CD4-positive, alpha-beta memory T cell (primary cell): ENCODE data around the gene PNPLA7. TPM values are rescaled to one million over a fixed set of nuclear protein-coding genes. Genes with fewer than 3 reads are reported as not detected.

Experiments used
- CTCF ChIA-PET: fragments of 350-600 bp; sonication (Branson Sonifier 250); formaldehyde crosslinking; loops from one replicate; lab custom pipeline; 2021; ENCODE audit warnings: inconsistent platforms; ENCODE audit not compliant: partially characterized antibody; lab: Charles Lee
- POLR2A ChIA-PET: fragments of 350-600 bp; sonication (Branson Sonifier 250); formaldehyde crosslinking; loops from one replicate; lab custom pipeline; 2021; ENCODE audit not compliant: partially characterized antibody; lab: Charles Lee
- DNase-seq, 5 donors: peaks; one replicate each; pipeline versions ENCODE4 v3.0.0 to v3.0.0-alpha.2; 2020 to 2022; ENCODE audit warnings: mixed read lengths in 1 of 5
- H3K27ac ChIP-seq: one replicate; pipeline ENCODE4 v1.7.0; 2013; ENCODE audit warnings: low read depth, low read length
- H3K27me3 ChIP-seq: 2 replicates; pipeline ENCODE4 v1.7.0; 2013; ENCODE audit warnings: mild to moderate bottlenecking, low read length, moderate library complexity; ENCODE audit not compliant: insufficient read depth
- H3K36me3 ChIP-seq: 2 replicates; pipeline ENCODE4 v1.7.0; 2013; ENCODE audit warnings: mild to moderate bottlenecking, low read length, moderate library complexity; ENCODE audit not compliant: insufficient read depth
- H3K4me1 ChIP-seq: 2 replicates; pipeline ENCODE4 v1.7.0; 2013; ENCODE audit warnings: mild to moderate bottlenecking, low read length, moderate library complexity; ENCODE audit not compliant: insufficient read depth
- H3K4me3 ChIP-seq, 2 donors: one replicate each; pipeline ENCODE4 v1.7.0; 2013; ENCODE audit warnings: low read length in 2 of 2, mild to moderate bottlenecking in 1 of 2
- H3K9me3 ChIP-seq, 2 donors: one replicate each; pipeline ENCODE4 v1.7.0; 2013; ENCODE audit warnings: low read length in 2 of 2, control low read depth in 1 of 2; ENCODE audit not compliant: control insufficient read depth in 1 of 2
- H3K27ac Mint-ChIP-seq, 7 donors: one replicate each; pipeline ENCODE4 v1.8.0; 2020 to 2021; ENCODE audit warnings: mixed read lengths in 7 of 7, mild to moderate bottlenecking in 6 of 7, inconsistent platforms in 3 of 7, moderate library complexity in 3 of 7
- H3K27me3 Mint-ChIP-seq, 2 donors: one replicate each; pipeline ENCODE4 v1.8.0; 2020 to 2021; ENCODE audit warnings: mixed read lengths in 2 of 2
- H3K36me3 Mint-ChIP-seq, 2 donors: one replicate each; pipeline ENCODE4 v1.8.0; 2020 to 2021; ENCODE audit warnings: mixed read lengths in 2 of 2, inconsistent platforms in 1 of 2, mild to moderate bottlenecking in 1 of 2
- H3K4me1 Mint-ChIP-seq, 4 donors: one replicate each; pipeline ENCODE4 v1.8.0; 2020 to 2021; ENCODE audit warnings: mixed read lengths in 4 of 4, mild to moderate bottlenecking in 1 of 4
- H3K4me3 Mint-ChIP-seq, 8 donors: one replicate each; pipeline ENCODE4 v1.8.0; 2020 to 2021; ENCODE audit warnings: mixed read lengths in 8 of 8, mild to moderate bottlenecking in 7 of 8, moderate library complexity in 6 of 8, inconsistent platforms in 3 of 8
- H3K9me3 Mint-ChIP-seq, 8 donors: one replicate each; pipeline ENCODE4 v1.8.0; 2020 to 2021; ENCODE audit warnings: mixed read lengths in 8 of 8, mild to moderate bottlenecking in 5 of 8, inconsistent platforms in 3 of 8, moderate library complexity in 1 of 8
- intact Hi-C: fragments of 100-400 bp; cut with micrococcal nuclease; formaldehyde crosslinking; loops from one replicate; pipeline ENCODE4 v1.15.1; 2023
- polyA plus RNA-seq, 2 donors: library from polyadenylated mRNA; unstranded; fragments of 300-500 nt; fragmentation: Illumina TruSeq; gene quantifications; one replicate each; pipeline ENCODE4 v1.2.3, GENCODE V29; 2021
- total RNA-seq, 2 experiments: library from RNA; stranded (reverse); gene quantifications; one replicate each; pipeline ENCODE4 v1.2.3, GENCODE V29; 2021

The PNPLA7 gene
- total and polyA plus RNA-seq, 4 experiments from 2014 or later, result 0.98 to 15.7 (median 15.5) TPM; not detected in 1

DNA sequence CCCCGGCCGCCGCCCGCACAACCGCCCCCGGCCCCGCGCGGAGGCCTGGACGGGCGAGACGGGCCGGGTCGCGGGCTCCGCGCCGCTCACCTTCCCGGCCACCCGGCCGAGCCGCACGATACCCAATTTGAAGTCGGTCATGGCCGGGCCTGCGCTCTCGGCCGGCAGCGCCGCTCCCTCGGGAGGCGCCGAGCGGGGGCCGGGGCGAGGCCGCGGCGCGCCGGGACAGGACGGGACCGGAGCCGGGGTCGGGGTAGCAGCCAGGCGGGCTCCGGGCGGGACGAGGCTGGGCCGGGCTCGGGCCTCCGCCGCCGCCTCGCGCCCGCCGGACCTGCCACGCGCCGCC lies 39.9 kb upstream of the PNPLA7 start:
- H3K27ac Mint-ChIP-seq, result no peak overlapping the region
- H3K4me3 ChIP-seq, result no peak overlapping the region
- H3K4me3 Mint-ChIP-seq, result no peak overlapping the region

DNA sequence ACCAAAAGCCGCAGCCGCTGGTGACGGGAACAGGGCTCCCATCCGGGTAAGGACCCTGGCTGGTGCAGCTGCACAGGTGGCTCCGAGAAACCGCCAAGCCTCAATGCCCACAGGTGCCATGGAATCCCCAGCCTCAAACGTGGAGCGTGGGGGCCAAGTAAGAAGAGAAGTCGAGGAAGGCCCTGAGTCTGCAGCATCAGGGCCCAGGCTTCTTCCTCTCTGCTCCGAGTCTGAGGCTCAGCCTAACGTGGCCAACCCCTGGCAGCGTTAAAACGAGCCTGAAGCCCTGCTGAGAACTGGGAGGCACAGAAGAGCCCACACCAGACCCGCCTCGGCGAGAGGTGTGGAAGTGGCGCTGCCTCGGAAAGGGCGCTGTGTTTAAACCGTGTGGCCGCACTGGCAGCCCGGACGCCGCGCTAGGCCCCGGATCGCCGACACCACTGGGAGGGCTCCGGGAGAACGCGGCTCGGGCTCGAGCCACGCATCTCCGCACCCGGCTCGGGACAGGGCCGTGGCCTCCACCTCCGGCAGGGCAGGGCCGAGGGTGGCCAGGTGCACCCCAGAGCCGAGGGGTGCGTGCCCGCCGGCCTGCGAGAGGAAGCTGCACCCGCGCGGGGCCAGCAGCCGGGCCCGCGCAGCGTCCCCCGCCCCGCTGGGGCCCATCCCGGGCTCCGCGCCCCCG lies 39.4 kb upstream of the PNPLA7 start:
- Histone ChIP-seq H3K27ac (peak overlapping the region; percentile 31), H3K36me3 (peaks cover 13% of the 10 kb centered on the region), H3K4me1 (peaks cover 21% of the 10 kb centered on the region), H3K27me3 (no peaks in the 10 kb centered on the region), H3K4me3 (peak overlapping the region in 1 of 2 donors; percentile 52), H3K9me3 (no peaks in the 10 kb centered on the region)
- peaks cover 5 to 24% (median 15%) of the 10 kb centered on the region in 4 donors for H3K4me1 Mint-ChIP-seq
- no peak for DNase-seq
- H3K36me3 Mint-ChIP-seq, result peaks cover 14 to 16% of the 10 kb centered on the region in 2 donors
- intact Hi-C loops, result loop anchor here (1.0 to 2.0 kb wide), 4 partner anchors 10 to 799 kb away; partner anchors contain the start of genes ARRDC1 and TMEM141
- H3K27me3 Mint-ChIP-seq, result no peaks in the 10 kb centered on the region
- peak overlapping the region in 6 of 7 donors; percentile 18 to 89 (median 67) for H3K27ac Mint-ChIP-seq
- no peaks in the 10 kb centered on the region for H3K9me3 Mint-ChIP-seq
- CTCF ChIA-PET, result interaction anchor here (2.2 kb wide), 1 partner anchor 10 kb away, joined by 10 read pairs; the partner anchor contains the start of gene DPH7
- peak overlapping the region; percentile 81 to 89 (median 84) for H3K4me3 Mint-ChIP-seq
- POLR2A ChIA-PET, result interaction anchor here (1.3 to 2.6 kb wide), 3 partner anchors 11 to 30 kb away, joined by 3 to 17 read pairs (median 6); partner anchors contain the start of genes DPH7 and EHMT1

More for the DNA sequence above, 39.9 kb upstream of the PNPLA7 start:
- intact Hi-C loops, result loop anchor here (1.0 to 2.0 kb wide), 4 partner anchors 11 to 799 kb away; partner anchors contain the start of genes ARRDC1 and TMEM141
- Histone ChIP-seq H3K27ac (no peak overlapping the region), H3K4me1 (peaks cover 21% of the 10 kb centered on the region), H3K27me3 (no peaks in the 10 kb centered on the region), H3K36me3 (peaks cover 13% of the 10 kb centered on the region), H3K9me3 (no peaks in the 10 kb centered on the region)
- Mint-ChIP-seq H3K9me3 (no peaks in the 10 kb centered on the region), H3K4me1 (peaks cover 5 to 24% (median 15%) of the 10 kb centered on the region in 4 donors), H3K27me3 (no peaks in the 10 kb centered on the region), H3K36me3 (peaks cover 14% of the 10 kb centered on the region in 2 donors)
- ChIA-PET CTCF (no interaction called here), POLR2A (interaction anchor here (1.0 to 1.6 kb wide), 7 partner anchors 9 to 38 kb away, joined by 3 to 14 read pairs (median 6); partner anchors contain the start of genes ARRDC1, DPH7, EHMT1 and MRPL41)
- no peak for DNase-seq

DNA sequence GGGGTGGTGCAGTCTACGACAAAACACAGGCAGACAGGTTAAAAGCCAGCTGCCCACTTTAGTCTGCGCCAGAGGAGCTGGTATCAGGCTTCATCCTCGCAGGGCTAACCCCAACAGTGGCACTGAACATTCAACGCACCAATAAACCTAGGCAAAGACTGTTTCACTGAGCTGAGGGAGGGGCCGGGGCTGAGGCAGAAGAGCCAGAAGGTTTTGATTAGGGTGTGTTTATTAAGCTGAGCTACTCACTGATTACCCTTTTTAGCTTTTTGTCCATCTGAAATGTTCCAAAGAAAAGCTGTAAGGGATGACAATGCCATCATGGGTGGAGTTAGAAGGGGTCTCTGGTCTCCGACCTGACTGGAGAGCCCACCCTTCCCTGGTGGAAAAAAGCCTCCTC lies 38.7 kb upstream of the PNPLA7 start:
- Mint-ChIP-seq H3K4me3 (peak overlapping the region; percentile 39 to 89 (median 82)), H3K27me3 (no peaks in the 10 kb centered on the region), H3K27ac (peak overlapping the region in 3 of 7 donors; percentile 17 to 89 (median 56)), H3K9me3 (no peaks in the 10 kb centered on the region), H3K4me1 (peaks cover 5 to 24% (median 15%) of the 10 kb centered on the region in 4 donors), H3K36me3 (peaks cover 14 to 17% of the 10 kb centered on the region in 2 donors)
- no peaks in the 10 kb centered on the region for H3K27me3 ChIP-seq
- intact Hi-C loops, result no loop called here
- ChIA-PET CTCF (interaction anchor here (0.9 to 2.2 kb wide), 2 partner anchors 10 to 12 kb away, joined by 3 to 10 read pairs; partner anchors contain the start of gene DPH7), POLR2A (interaction anchor here (1.3 to 2.6 kb wide), 3 partner anchors 10 to 31 kb away, joined by 3 to 17 read pairs (median 6); partner anchors contain the start of genes DPH7 and EHMT1)
- H3K4me3 ChIP-seq, result no peak overlapping the region
- H3K9me3 ChIP-seq, result no peaks in the 10 kb centered on the region
- H3K4me1 ChIP-seq, result peaks cover 21% of the 10 kb centered on the region
- no peak overlapping the region for H3K27ac ChIP-seq
- DNase-seq, result no peak
- peaks cover 13% of the 10 kb centered on the region for H3K36me3 ChIP-seq

DNA sequence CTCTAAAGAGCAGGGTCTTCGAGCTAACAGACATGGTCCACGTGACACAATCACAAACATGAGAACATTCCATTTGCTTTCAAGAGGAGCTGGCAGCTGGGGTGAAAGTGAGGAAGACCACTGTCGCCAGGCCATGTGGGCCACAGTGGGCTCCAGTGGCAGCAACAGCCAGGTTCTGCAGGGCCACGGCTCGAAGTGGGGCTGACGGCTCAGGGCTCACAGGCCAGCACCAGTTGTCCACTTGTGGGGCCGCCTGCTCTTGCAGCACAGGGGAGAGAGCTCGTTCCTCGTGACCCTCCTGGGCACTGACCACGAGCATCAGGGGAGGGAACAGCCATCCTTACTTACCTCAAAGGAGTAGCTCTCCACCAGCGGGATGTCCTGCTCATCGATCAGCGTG lies 38.1 kb upstream of the PNPLA7 start:
- Histone ChIP-seq H3K36me3 (peaks cover 13% of the 10 kb centered on the region), H3K4me1 (peaks cover 21% of the 10 kb centered on the region), H3K4me3 (no peak overlapping the region), H3K27me3 (no peaks in the 10 kb centered on the region), H3K27ac (no peak overlapping the region), H3K9me3 (no peaks in the 10 kb centered on the region)
- Mint-ChIP-seq H3K4me3 (peak overlapping the region in 7 of 8 donors; percentile 17 to 81 (median 64)), H3K36me3 (peaks cover 17 to 20% of the 10 kb centered on the region in 2 donors), H3K27ac (peak overlapping the region in 2 of 7 donors; percentile 27 to 56), H3K4me1 (peaks cover 5 to 26% (median 16%) of the 10 kb centered on the region in 4 donors), H3K27me3 (no peaks in the 10 kb centered on the region), H3K9me3 (no peaks in the 10 kb centered on the region)
- no peak for DNase-seq
- CTCF ChIA-PET, result interaction anchor here (0.9 to 2.2 kb wide), 2 partner anchors 9 to 11 kb away, joined by 3 to 10 read pairs; partner anchors contain the start of gene DPH7
- POLR2A ChIA-PET, result interaction anchor here (1.1 to 2.6 kb wide), 4 partner anchors 9 to 38 kb away, joined by 3 to 17 read pairs (median 4); partner anchors contain the start of genes DPH7 and EHMT1
- intact Hi-C loops, result no loop called here

DNA sequence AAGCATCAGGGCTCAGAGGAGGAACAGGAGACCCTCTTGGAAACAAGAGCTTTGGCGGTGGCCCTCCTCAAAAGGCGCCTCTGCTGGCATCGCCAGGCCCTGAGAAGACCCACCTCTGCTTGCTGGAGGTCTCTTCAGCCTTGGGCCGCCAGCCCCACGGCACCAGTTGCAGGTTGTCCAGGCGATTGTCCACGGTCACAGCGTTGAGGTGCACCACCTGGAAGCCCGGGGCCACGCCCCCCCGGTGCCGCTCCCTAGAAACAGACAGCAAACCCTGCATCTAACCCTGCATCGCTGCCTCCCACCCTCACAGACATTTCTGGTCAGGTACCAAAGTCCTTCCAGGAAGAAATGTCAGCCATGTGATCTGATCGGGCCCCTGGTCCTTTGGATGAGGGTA lies 36.7 kb upstream of the PNPLA7 start:
- Mint-ChIP-seq H3K27me3 (no peaks in the 10 kb centered on the region), H3K9me3 (no peaks in the 10 kb centered on the region), H3K36me3 (peaks cover 17 to 26% of the 10 kb centered on the region in 2 donors), H3K4me1 (peaks cover 3 to 28% (median 16%) of the 10 kb centered on the region in 4 donors), H3K27ac (no peak overlapping the region), H3K4me3 (no peak overlapping the region)
- Histone ChIP-seq H3K27me3 (no peaks in the 10 kb centered on the region), H3K36me3 (peaks cover 13% of the 10 kb centered on the region), H3K4me3 (no peak overlapping the region), H3K27ac (no peak overlapping the region), H3K9me3 (no peaks in the 10 kb centered on the region), H3K4me1 (peaks cover 21% of the 10 kb centered on the region)
- ChIA-PET POLR2A (interaction anchor here (1.1 to 2.6 kb wide), 2 partner anchors 8 to 36 kb away, joined by 3 to 17 read pairs; partner anchors contain the start of gene DPH7), CTCF (no interaction called here)
- no peak for DNase-seq
- intact Hi-C loops, result no loop called here

DNA sequence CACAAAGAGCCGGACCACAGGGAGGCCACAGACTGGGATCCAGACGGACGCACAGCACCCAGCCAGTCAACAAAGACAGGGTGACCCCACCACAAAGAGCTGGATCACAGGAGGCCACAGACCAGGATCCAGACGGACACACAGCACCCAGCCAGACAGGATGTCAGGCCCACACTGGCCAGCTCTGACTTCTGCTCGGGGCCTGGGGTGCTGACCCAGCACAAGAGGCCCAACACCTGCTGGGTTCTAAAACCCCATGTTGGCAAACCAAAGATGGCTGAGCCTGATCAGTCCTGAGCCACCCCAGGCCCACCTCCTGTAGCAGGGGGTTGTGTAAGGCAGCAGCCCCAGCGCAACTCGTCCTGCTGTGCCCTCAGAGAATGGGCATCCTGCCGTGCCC lies 33.8 kb upstream of the PNPLA7 start:
- peaks cover 13% of the 10 kb centered on the region for H3K36me3 ChIP-seq

DNA sequence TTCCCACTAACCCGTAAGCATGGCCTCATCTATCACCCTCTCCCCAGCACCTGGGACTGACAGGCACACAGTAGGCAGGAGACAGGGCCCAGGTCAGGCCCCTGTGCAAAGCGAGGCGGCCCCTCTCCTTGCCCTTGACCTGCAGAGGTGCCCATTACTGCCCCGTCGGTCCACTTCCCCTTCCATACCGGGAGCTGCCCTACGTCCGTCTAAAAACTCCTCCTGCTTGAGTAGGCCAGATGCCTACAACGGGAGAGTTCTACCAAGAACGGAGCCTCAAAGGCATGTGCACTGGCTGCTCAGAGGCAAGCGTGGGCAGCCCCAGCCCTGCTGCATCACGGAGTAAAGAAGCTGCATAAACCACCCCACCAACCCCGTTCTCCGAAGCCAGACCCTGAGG lies 33.1 kb upstream of the PNPLA7 start:
- POLR2A ChIA-PET, result no interaction called here
- H3K9me3 Mint-ChIP-seq, result no peaks in the 10 kb centered on the region
- no peak overlapping the region for H3K27ac ChIP-seq
- H3K4me3 Mint-ChIP-seq, result peak overlapping the region in 1 of 8 donors; percentile 37
- H3K4me1 ChIP-seq, result peaks cover 6% of the 10 kb centered on the region
- no peaks in the 10 kb centered on the region for H3K27me3 ChIP-seq
- DNase-seq, result no peak
- H3K27me3 Mint-ChIP-seq, result no peaks in the 10 kb centered on the region
- peak overlapping the region in 2 of 7 donors; percentile 5 to 54 for H3K27ac Mint-ChIP-seq
- peaks cover 13% of the 10 kb centered on the region for H3K36me3 ChIP-seq
- CTCF ChIA-PET, result no interaction called here
- peaks cover 2 to 21% (median 9%) of the 10 kb centered on the region in 4 donors for H3K4me1 Mint-ChIP-seq
- H3K4me3 ChIP-seq, result no peak overlapping the region
- intact Hi-C loops, result no loop called here
- H3K36me3 Mint-ChIP-seq, result peaks cover 17 to 29% of the 10 kb centered on the region in 2 donors
- no peaks in the 10 kb centered on the region for H3K9me3 ChIP-seq

More for the DNA sequence above, 33.8 kb upstream of the PNPLA7 start:
- no peaks in the 10 kb centered on the region for H3K9me3 Mint-ChIP-seq
- peaks cover 17 to 29% of the 10 kb centered on the region in 2 donors for H3K36me3 Mint-ChIP-seq
- Histone ChIP-seq H3K4me3 (no peak overlapping the region), H3K9me3 (no peaks in the 10 kb centered on the region), H3K27ac (no peak overlapping the region), H3K4me1 (peaks cover 12% of the 10 kb centered on the region), H3K27me3 (no peaks in the 10 kb centered on the region)
- CTCF ChIA-PET, result interaction anchor here (0.8 kb wide), 1 partner anchor 19 kb away, joined by 3 read pairs; no protein-coding TSS in a partner anchor
- peaks cover 2 to 23% (median 11%) of the 10 kb centered on the region in 4 donors for H3K4me1 Mint-ChIP-seq
- no peak overlapping the region for H3K27ac Mint-ChIP-seq
- intact Hi-C loops, result no loop called here
- H3K4me3 Mint-ChIP-seq, result no peak overlapping the region
- POLR2A ChIA-PET, result no interaction called here
- no peaks in the 10 kb centered on the region for H3K27me3 Mint-ChIP-seq
- DNase-seq, result no peak
